IgD-negative memory B cell (primary cell): Measurements from ENCODE around the gene SMG5. TPM values are rescaled to one million over a fixed set of nuclear protein-coding genes. Genes with fewer than 3 reads are reported as not detected.

Experiments used
- H3K27ac Mint-ChIP-seq, 3 donors: one replicate each; pipeline ENCODE4 v1.8.0; 2020 to 2022; ENCODE audit warnings: mild to moderate bottlenecking in 3 of 3, mixed read lengths in 3 of 3, moderate library complexity in 1 of 3
- H3K27me3 Mint-ChIP-seq: one replicate; pipeline ENCODE4 v1.8.0; 2021; ENCODE audit warnings: mixed read lengths
- H3K36me3 Mint-ChIP-seq: one replicate; pipeline ENCODE4 v1.8.0; 2020; ENCODE audit warnings: mild to moderate bottlenecking, mixed read lengths
- H3K4me1 Mint-ChIP-seq, 3 donors: one replicate each; pipeline ENCODE4 v1.8.0; 2020 to 2022; ENCODE audit warnings: mixed read lengths in 3 of 3, mild to moderate bottlenecking in 1 of 3
- H3K4me3 Mint-ChIP-seq, 4 donors: one replicate each; pipeline ENCODE4 v1.8.0; 2020 to 2022; ENCODE audit warnings: mild to moderate bottlenecking in 4 of 4, mixed read lengths in 4 of 4, moderate library complexity in 3 of 4
- H3K9me3 Mint-ChIP-seq, 3 donors: one replicate each; pipeline ENCODE4 v1.8.0; 2020 to 2021; ENCODE audit warnings: mixed read lengths in 3 of 3, mild to moderate bottlenecking in 1 of 3
- polyA plus RNA-seq: library from polyadenylated mRNA; unstranded; fragments of 300-500 nt; fragmentation: Illumina TruSeq; gene quantifications from one replicate; pipeline ENCODE4 v1.2.3, GENCODE V29; 2021

Gene SMG5
- polyA plus RNA-seq, 1 donor from 2014 or later: 27.2 TPM

DNA sequence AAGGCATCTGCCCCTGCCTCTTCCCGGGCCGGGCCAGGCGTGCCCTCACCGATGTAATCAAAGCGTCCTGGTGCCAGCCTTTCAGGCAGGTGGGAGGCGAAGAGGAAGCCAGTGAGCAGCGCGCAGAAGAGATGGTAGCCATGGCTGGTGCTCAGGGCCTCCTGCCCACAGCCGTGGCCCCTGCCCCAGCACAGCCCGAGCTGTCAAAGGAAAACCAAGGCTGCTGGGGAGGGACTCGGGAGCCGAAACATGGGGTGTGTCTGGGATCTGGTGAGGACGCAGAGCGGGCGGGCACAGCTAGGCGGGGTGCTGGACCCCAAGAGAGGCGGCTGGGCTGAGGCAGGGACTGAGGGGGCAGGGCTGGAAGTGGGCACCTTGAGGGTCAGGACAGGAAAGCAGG lies 37.9 kb downstream of the SMG5 start:
- Mint-ChIP-seq H3K4me1 (peaks cover 6 to 7% (median 6%) of the 10 kb centered on the region in 3 donors), H3K27ac (no peak overlapping the region), H3K9me3 (no peaks in the 10 kb centered on the region), H3K4me3 (peak overlapping the region; percentile 9 to 95 (median 80)), H3K27me3 (peaks cover 8% of the 10 kb centered on the region), H3K36me3 (peaks cover 8% of the 10 kb centered on the region)

DNA sequence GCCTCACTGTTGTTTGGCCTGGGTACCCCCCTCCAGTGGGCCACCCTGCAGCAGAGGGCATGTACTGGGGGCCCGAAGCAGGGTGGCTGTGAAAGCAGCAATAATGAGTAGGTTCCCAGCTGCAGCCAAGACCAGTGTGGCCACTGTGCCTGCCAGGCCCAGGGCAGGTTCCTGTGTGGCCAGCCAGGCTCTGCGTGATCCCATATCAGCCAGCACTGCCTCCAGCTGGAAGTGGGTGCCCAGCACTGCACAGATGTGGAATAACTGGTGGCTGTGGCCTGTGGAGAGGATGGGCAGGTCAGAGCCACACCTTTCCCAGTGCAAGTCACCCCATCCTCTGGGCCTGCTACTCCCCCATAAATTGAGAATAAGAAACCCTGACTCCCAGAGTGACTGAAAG lies 38.5 kb downstream of the SMG5 start:
- no peaks in the 10 kb centered on the region for H3K9me3 Mint-ChIP-seq
- H3K36me3 Mint-ChIP-seq: peaks cover 11% of the 10 kb centered on the region
- H3K4me3 Mint-ChIP-seq: peak overlapping the region in 3 of 4 donors; percentile 34 to 75 (median 47)
- H3K4me1 Mint-ChIP-seq: peaks cover 6 to 7% (median 6%) of the 10 kb centered on the region in 3 donors
- no peak overlapping the region for H3K27ac Mint-ChIP-seq
- H3K27me3 Mint-ChIP-seq: peaks cover 8% of the 10 kb centered on the region

DNA sequence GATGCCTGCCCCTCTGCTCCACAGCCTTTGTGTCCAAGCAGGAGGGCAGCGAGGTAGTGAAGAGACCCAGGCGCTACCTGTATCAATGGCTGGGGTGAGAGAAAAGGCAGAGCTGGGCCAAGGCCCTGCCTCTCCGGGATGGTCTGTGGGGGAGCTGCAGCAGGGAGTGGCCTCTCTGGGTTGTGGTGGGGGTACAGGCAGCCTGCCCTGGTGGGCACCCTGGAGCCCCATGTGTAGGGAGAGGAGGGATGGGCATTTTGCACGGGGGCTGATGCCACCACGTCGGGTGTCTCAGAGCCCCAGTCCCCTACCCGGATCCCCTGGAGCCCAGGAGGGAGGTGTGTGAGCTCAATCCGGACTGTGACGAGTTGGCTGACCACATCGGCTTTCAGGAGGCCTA lies 39.9 kb downstream of the SMG5 start:
- peaks cover 6 to 7% (median 6%) of the 10 kb centered on the region in 3 donors for H3K4me1 Mint-ChIP-seq
- H3K9me3 Mint-ChIP-seq: no peaks in the 10 kb centered on the region
- peak overlapping the region in 1 of 3 donors; percentile 47 for H3K27ac Mint-ChIP-seq
- peak overlapping the region in 1 of 4 donors; percentile 17 for H3K4me3 Mint-ChIP-seq
- H3K36me3 Mint-ChIP-seq: peaks cover 11% of the 10 kb centered on the region
- peaks cover 8% of the 10 kb centered on the region for H3K27me3 Mint-ChIP-seq

DNA sequence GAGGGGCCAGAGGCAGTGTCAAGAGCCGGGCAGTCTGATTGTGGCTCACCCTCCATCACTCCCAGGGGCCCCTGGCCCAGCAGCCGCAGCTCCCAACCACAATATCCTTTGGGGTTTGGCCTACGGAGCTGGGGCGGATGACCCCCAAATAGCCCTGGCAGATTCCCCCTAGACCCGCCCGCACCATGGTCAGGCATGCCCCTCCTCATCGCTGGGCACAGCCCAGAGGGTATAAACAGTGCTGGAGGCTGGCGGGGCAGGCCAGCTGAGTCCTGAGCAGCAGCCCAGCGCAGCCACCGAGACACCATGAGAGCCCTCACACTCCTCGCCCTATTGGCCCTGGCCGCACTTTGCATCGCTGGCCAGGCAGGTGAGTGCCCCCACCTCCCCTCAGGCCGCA lies 40.7 kb downstream of the SMG5 start, which contains the start of gene BGLAP:
BGLAP (plus strand) TSS at position 259 of the 400 bp plus-strand sequence; CDS start at position 307, 48 bp downstream.
- peaks cover 14% of the 10 kb centered on the region for H3K36me3 Mint-ChIP-seq
- peak within 1 kb of the TSS in 1 of 4 donors; percentile 17 for H3K4me3 Mint-ChIP-seq
- H3K4me1 Mint-ChIP-seq: peaks cover 6 to 7% (median 6%) of the 10 kb centered on the region in 3 donors
- peak within 1 kb of the TSS in 1 of 3 donors; percentile 75 for H3K27ac Mint-ChIP-seq
- peaks cover 8% of the 10 kb centered on the region for H3K27me3 Mint-ChIP-seq
- H3K9me3 Mint-ChIP-seq: no peaks in the 10 kb centered on the region

DNA sequence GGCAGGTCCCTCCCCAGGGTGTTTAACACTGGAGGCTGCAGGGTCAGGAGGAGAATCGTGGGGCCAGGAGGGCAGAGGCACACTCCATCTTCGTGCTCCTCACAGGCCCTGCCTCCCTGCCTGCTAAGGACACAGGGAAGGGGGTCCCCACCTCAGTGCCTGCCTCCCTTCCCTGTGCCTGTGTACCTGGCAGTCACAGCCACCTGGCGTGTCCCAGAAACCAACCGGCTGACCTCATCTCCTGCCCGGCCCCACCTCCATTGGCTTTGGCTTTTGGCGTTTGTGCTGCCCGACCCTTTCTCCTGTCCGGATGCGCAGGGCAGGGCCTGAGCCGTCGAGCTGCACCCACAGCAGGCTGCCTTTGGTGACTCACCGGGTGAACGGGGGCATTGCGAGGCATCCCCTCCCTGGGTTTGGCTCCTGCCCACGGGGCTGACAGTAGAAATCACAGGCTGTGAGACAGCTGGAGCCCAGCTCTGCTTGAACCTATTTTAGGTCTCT lies 41.3 kb downstream of the SMG5 start:
- Mint-ChIP-seq H3K27ac (peak overlapping the region in 1 of 3 donors; percentile 75), H3K4me1 (peaks cover 6 to 7% (median 6%) of the 10 kb centered on the region in 3 donors)

DNA sequence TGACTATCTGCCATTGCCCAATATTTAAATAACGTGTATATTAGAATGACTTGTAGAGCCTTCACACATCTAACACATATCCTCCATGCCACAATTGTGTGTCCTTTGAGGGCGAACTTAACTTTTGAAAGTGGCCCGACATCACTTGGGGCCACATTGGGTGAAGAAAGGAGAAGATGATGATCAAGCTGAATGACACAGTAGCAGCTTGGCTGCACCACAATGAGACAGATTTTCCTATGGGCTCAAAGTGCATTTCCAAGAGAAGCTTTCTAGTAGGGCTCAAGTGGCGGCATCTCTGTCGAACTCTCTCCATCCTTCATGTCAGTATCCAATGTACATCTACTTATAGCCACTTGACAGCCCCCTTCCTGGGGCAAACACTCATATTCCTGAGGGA lies 44.4 kb downstream of the SMG5 start:
- H3K4me3 Mint-ChIP-seq: no peak overlapping the region
- no peaks in the 10 kb centered on the region for H3K4me1 Mint-ChIP-seq
- peak overlapping the region in 1 of 3 donors; percentile 73 for H3K27ac Mint-ChIP-seq
- H3K9me3 Mint-ChIP-seq: no peaks in the 10 kb centered on the region
- no peaks in the 10 kb centered on the region for H3K27me3 Mint-ChIP-seq
- H3K36me3 Mint-ChIP-seq: peaks cover 17% of the 10 kb centered on the region

More for the DNA sequence above, 41.3 kb downstream of the SMG5 start:
- H3K4me3 Mint-ChIP-seq: no peak overlapping the region
- H3K9me3 Mint-ChIP-seq: no peaks in the 10 kb centered on the region
- H3K36me3 Mint-ChIP-seq: peaks cover 15% of the 10 kb centered on the region
- peaks cover 8% of the 10 kb centered on the region for H3K27me3 Mint-ChIP-seq

DNA sequence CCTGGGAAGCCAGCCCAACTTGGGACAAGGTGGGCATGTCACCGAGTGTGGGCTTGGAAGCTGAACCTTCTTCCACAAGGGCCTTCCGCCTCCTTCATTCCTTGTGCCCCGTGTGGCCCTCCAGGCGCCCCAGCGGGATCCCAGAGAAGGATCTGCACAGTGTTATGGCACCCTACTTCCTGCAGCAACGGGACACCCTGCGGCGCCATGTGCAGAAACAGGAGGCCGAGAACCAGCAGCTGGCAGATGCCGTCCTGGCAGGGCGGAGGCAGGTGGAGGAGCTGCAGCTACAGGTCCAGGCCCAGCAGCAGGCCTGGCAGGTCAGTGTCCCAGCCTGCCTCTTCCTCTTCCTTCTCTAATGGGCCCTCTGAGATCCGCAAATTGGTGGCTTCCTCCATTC lies 46.5 kb downstream of the SMG5 start:
- peaks cover 17% of the 10 kb centered on the region for H3K36me3 Mint-ChIP-seq
- H3K27ac Mint-ChIP-seq: no peak overlapping the region
- H3K9me3 Mint-ChIP-seq: no peaks in the 10 kb centered on the region
- no peaks in the 10 kb centered on the region for H3K4me1 Mint-ChIP-seq
- H3K4me3 Mint-ChIP-seq: no peak overlapping the region
- no peaks in the 10 kb centered on the region for H3K27me3 Mint-ChIP-seq

DNA sequence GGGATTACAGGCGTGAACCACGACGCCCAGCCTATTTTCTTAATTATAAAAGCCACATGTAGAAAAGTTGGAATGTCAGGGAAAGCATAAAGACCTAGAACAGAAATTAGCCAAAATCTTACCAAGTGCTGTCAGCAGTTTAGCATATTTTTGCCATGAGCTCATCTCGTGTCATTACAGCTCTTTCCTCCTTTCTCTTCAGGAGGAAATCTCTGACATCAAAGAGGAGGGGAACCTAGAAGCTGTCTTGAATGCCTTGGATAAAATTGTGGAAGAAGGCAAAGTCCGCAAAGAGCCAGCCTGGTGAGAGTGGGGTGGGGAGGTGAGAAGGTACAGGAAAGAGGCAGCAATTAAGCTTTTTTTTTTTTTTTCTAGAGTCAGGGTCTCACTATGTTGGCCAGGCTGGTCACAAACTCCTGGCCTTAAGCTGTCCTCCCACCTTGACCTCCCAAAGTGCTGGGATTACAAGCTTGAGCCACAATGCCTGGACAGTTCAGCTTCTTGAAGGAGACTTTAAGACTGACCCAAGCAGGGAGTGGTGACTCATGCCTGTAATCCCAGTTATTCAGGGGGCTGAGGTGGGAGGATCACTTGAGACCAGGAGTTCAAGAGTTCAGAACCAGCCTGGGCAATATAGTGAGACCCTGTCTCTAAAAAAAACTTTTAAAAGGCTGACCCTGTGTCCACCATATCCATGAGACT lies 49.0 kb downstream of the SMG5 start:
- no peaks in the 10 kb centered on the region for H3K27me3 Mint-ChIP-seq
- H3K4me3 Mint-ChIP-seq: no peak overlapping the region
- H3K27ac Mint-ChIP-seq: peak overlapping the region in 1 of 3 donors; percentile 39
- H3K9me3 Mint-ChIP-seq: no peaks in the 10 kb centered on the region
- H3K4me1 Mint-ChIP-seq: peaks cover 0 to 2% (median 0%) of the 10 kb centered on the region in 3 donors
- H3K36me3 Mint-ChIP-seq: peaks cover 6% of the 10 kb centered on the region

DNA sequence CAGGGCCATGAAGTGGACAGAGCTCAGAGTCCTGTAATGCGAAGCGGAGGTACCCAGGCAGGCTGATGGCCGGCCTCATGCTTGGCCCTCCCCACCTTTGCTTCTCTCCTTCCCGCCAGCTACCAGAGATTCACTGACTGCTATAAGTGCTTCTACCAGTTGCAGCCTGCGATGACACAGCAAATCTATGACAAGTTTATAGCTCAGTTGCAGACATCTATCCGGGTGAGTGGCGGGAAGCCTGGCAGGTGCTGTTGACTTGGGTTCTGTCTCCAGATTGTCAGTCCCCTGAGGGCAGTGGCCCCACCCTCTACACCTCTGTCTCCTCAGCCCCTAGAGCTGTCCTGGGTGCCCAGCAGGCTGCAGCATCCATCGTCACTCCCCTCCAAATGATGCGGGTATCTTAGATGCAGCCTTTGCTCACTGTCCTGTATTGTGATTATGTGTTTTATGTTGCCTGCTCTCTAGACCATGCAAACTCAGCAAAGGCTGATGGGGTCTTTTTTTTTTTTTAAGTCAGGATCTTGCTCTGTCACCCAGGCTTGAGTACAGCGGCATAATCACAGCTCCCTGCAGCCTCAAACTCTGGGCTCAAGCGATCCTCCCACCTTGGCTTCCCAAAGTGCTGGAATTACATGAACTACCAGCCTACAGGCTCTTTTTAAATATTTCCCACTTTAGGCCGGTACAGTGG lies 50.3 kb downstream of the SMG5 start:
- H3K4me3 Mint-ChIP-seq: no peak overlapping the region
- peaks cover 0 to 2% (median 0%) of the 10 kb centered on the region in 3 donors for H3K4me1 Mint-ChIP-seq
- peaks cover 6% of the 10 kb centered on the region for H3K36me3 Mint-ChIP-seq
- H3K27ac Mint-ChIP-seq: peak overlapping the region in 2 of 3 donors; percentile 23 to 32
- no peaks in the 10 kb centered on the region for H3K27me3 Mint-ChIP-seq
- H3K9me3 Mint-ChIP-seq: no peaks in the 10 kb centered on the region

DNA sequence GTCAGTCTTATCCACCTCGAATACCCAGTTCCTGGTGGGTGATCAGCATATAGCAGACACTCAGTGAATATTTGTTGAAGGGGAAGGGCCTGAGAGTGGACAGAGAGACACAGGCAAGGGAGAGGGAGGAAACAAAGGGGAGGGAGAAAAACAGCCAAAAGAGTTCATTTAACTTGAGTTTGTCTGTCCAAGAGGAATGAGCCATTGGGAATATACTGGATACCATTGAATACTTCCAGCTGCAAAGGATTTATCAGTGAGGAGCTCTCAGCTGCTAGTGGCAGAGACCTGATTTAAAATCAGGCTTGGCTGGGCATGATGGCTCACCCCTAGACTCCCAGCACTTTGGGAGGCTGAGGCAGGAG lies 52.2 kb downstream of the SMG5 start:
- no peaks in the 10 kb centered on the region for H3K27me3 Mint-ChIP-seq
- peak overlapping the region in 1 of 3 donors; percentile 19 for H3K27ac Mint-ChIP-seq
- H3K4me3 Mint-ChIP-seq: no peak overlapping the region
- H3K9me3 Mint-ChIP-seq: no peaks in the 10 kb centered on the region
- H3K4me1 Mint-ChIP-seq: peaks cover 0 to 3% (median 1%) of the 10 kb centered on the region in 3 donors
- peaks cover 5% of the 10 kb centered on the region for H3K36me3 Mint-ChIP-seq

DNA sequence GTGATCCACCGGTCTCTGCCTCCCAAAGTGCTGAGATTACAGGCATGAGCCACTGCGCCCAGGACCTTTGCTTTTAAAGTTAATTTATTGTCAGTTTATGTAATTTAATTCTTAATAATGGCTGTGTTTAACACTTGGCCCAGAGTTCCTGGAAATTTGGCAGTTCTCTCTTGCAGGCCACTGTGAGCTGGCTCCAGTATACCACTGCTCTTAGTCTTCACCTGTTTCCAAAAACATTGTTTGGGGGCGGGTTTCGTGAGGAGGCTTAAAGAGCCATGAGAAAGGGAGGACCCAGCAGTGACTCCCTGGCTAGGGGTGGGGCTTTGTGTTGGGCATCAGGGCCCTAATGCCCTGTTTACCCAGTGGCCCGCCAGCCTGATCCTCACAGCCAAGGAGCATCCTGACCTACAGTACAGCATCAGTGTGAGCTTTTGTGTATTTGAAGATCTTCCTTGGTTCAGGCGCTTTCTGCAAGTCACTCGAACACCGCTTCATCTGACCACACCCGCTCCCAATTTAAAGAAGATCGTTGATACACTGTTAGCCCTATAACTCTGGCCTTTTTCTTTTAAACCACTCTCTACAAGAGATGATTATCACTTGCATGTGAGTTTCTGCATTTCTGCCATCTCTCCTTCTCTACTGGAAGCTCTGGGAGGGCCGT lies 52.7 kb downstream of the SMG5 start:
- Mint-ChIP-seq H3K4me3 (no peak overlapping the region), H3K4me1 (peaks cover 0 to 5% (median 3%) of the 10 kb centered on the region in 3 donors), H3K27ac (peak overlapping the region in 1 of 3 donors; percentile 19), H3K36me3 (peaks cover 6% of the 10 kb centered on the region), H3K27me3 (no peaks in the 10 kb centered on the region), H3K9me3 (no peaks in the 10 kb centered on the region)

DNA sequence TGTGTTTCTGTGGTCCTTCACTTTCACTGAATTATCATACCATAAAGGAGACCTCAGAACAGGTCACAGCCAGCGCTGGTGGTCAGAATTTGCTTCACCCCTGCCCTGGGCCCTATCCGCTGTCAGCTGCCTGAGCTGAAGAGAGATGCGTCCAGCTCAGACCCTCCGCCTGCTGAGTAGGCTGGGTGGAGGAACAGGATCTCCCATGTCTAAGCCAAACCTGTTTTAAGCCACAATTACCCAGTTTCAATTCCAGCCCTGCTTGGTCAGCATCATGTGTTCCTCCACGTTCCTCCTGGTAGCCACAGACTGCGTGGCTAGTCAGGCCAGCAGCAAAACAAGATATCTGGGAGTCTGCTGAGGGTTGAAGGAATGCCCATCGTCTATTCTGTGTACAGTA lies 54.1 kb downstream of the SMG5 start:
- Mint-ChIP-seq H3K27ac (no peak overlapping the region), H3K36me3 (peaks cover 6% of the 10 kb centered on the region), H3K4me1 (peaks cover 0 to 5% (median 3%) of the 10 kb centered on the region in 3 donors), H3K27me3 (no peaks in the 10 kb centered on the region), H3K9me3 (no peaks in the 10 kb centered on the region), H3K4me3 (peak overlapping the region in 1 of 4 donors; percentile 78)

DNA sequence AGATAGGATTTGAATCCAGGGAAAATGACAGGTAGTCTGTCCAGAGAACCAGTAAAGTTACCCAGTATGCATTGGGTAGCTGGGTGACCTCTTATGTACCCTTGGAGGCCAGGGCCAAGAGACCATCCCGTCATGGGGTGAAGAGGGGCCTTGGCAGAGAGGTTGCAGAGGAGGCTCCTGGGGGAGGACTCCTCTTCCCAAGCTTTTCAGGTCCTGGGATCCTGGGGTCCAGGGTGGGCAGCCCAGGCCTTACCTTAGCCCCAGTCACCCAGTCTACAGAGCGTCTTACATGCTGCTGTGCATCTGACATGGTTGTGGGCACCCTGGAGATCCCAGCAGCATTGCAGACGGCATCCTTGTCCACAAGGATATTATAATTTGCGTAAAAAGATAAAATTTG lies 55.8 kb downstream of the SMG5 start:
- H3K36me3 Mint-ChIP-seq: peaks cover 6% of the 10 kb centered on the region
- no peaks in the 10 kb centered on the region for H3K9me3 Mint-ChIP-seq
- H3K4me1 Mint-ChIP-seq: peaks cover 0 to 5% (median 3%) of the 10 kb centered on the region in 3 donors
- peak overlapping the region in 1 of 4 donors; percentile 27 for H3K4me3 Mint-ChIP-seq
- H3K27me3 Mint-ChIP-seq: no peaks in the 10 kb centered on the region
- peak overlapping the region in 2 of 3 donors; percentile 69 to 73 for H3K27ac Mint-ChIP-seq

DNA sequence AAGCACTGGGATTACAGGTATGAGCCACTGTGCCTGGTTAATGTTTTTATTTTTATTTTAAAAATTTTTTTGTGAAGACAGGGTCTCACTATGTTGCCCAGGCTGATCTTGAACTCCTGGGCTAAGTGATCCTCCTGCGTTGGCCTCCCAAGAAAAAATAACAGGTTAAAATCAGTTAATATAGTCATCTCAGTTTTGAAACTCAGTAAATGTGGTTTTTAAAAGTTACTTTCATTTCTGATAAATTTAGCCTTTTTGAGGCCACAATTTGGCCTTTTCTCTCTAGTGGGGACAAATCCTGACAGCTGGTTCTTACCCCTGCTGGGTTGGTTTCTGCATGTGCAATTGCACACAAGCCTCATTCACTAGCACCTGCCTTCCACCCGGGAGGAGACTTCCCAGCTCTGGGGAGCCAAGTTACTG lies 56.5 kb downstream of the SMG5 start:
- H3K4me3 Mint-ChIP-seq: no peak overlapping the region
- peak overlapping the region in 1 of 3 donors; percentile 69 for H3K27ac Mint-ChIP-seq
- no peaks in the 10 kb centered on the region for H3K27me3 Mint-ChIP-seq
- H3K4me1 Mint-ChIP-seq: peaks cover 0 to 7% (median 7%) of the 10 kb centered on the region in 3 donors
- no peaks in the 10 kb centered on the region for H3K9me3 Mint-ChIP-seq
- peaks cover 6% of the 10 kb centered on the region for H3K36me3 Mint-ChIP-seq

DNA sequence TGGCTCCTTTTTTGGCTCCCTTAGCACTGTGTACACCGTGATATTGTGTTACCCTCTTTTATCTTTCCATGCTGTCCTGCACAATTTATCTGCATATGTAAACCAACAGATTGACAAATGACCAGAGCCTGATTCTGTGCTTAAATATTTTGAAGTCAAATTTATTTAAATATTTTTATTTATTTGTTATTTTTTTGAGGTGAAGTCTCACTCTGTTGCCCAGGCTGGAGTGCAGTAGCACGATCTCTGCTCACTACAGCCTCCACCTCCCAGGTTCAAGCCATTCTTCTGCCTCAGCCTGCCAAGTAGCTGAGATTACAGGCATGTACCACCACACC lies 57.0 kb downstream of the SMG5 start:
- peaks cover 0 to 9% (median 8%) of the 10 kb centered on the region in 3 donors for H3K4me1 Mint-ChIP-seq
- H3K4me3 Mint-ChIP-seq: no peak overlapping the region
- peaks cover 8% of the 10 kb centered on the region for H3K36me3 Mint-ChIP-seq
- H3K27ac Mint-ChIP-seq: peak overlapping the region in 2 of 3 donors; percentile 12 to 61
- no peaks in the 10 kb centered on the region for H3K27me3 Mint-ChIP-seq
- H3K9me3 Mint-ChIP-seq: no peaks in the 10 kb centered on the region
